ENCODE measurements around the gene YWHAG. TPM values are rescaled to one million over a fixed set of nuclear protein-coding genes. Genes with fewer than 3 reads are reported as not detected.

The YWHAG gene
- total and polyA plus RNA-seq, 2 of the 13 experiments (the other 11 are each of a cell fraction or from before 2014, with no cell fraction given) = 36.9 to 67.5 TPM

GRCh38 chr7:76396864-76397263 lies 38.1 kb upstream of the YWHAG start (continued):
- no peak for TF ChIP-seq ZHX2 (IDR thresholded peaks at IDR 0.05; ENCODE audit: low read depth)
- TF ChIP-seq ZHX2 (CRISPR knock-in tag; IDR thresholded peaks at IDR 0.05; ENCODE audit: borderline replicate concordance) = no peak

- intact Hi-C loops (cut with micrococcal nuclease; ENCODE audit: unreplicated experiment) = no loop called here
- in situ Hi-C loops (cut with HindIII; ENCODE audit: extremely low pct_ligation_motif_present, low pct_unique_long_range_greater_than_20kb) = no loop called here
- no peak overlapping the region for H3K4me3 ChIP-seq (replicated peaks in 1 of 3; ENCODE audit: insufficient read depth in 1 of 3, low read depth in 2 of 3, low read length in 3 of 3)
- POLR2A ChIA-PET = interaction anchor here (1.4 to 2.7 kb wide), 2 partner anchors 12 to 36 kb away, joined by 4 to 10 read pairs; partner anchors contain the start of gene SSC4D
- CTCF ChIA-PET (ENCODE audit: low intra/inter-chr PET ratio, low total read pairs) = no interaction called here
- no peaks in the 10 kb centered on the region for H3K27me3 ChIP-seq (ENCODE audit: control insufficient read depth in 1 of 2, insufficient read depth in 2 of 2, low read length in 2 of 2)
- H3K27ac ChIP-seq (ENCODE audit: extremely low read length, insufficient read depth, low read length) = no peak overlapping the region
- no peak overlapping the region for H3K4me2 ChIP-seq (ENCODE audit: low read depth, low read length)
- H3K4me1 ChIP-seq (ENCODE audit: insufficient read depth, low read length) = peaks cover 42% of the 10 kb centered on the region
- H4K20me1 ChIP-seq (ENCODE audit: insufficient read depth, low read length) = no peaks in the 10 kb centered on the region
- no peak overlapping the region for H3K9ac ChIP-seq (ENCODE audit: insufficient read depth, low read depth, low read length)
- no peaks in the 10 kb centered on the region for H3K79me2 ChIP-seq (ENCODE audit: insufficient read depth, low read length)
- BruUV-seq (replicated peaks) = no TSS peak
- no peaks in the 10 kb centered on the region for H3K9me3 ChIP-seq (ENCODE audit: low read length)
- TF ChIP-seq ZNF629 (CRISPR knock-in tag; conservative IDR thresholded peaks at IDR 0.05) = peak; percentile 52
- peak; percentile 54 for TF ChIP-seq RFX1 (IDR thresholded peaks at IDR 0.05)
- no peak for TF ChIP-seq ZFYVE20 (CRISPR knock-in tag; IDR thresholded peaks at IDR 0.05; ENCODE audit: borderline replicate concordance, low read depth)
- peak; percentile 46; the same call in 1 of the 2 replicates for TF ChIP-seq RFX3 (CRISPR knock-in tag; IDR thresholded peaks at IDR 0.05)
- TF ChIP-seq AFF4 (CRISPR knock-in tag; IDR thresholded peaks at IDR 0.05) = no peak
- peak; percentile 79 for TF ChIP-seq RBM22 (optimal IDR thresholded peaks at IDR 0.05; ENCODE audit: low read length)
- no peak for DNase-seq (ENCODE audit: low spot score)
- 74% methylated on average over 13 of the region's 13 CpGs for WGBS (ENCODE audit: low lambda C conversion rate)
- no peak for ATAC-seq
- FAIRE-seq = no peak
- H3K36me3 ChIP-seq (replicated peaks in 1 of 2; ENCODE audit: control insufficient read depth in 1 of 2, insufficient read depth in 2 of 2, low read length in 2 of 2) = peaks cover 2 to 5% of the 10 kb centered on the region in 2 experiments; a peak in 1 of 5 replicates
- no peak overlapping the region for H2AFZ ChIP-seq (ENCODE audit: low read length)
Observed at GRCh38 chr7:76395965-76396726, 37.4 kb upstream of the YWHAG start.
